IMR-90 (cell line): ENCODE measurements around the gene DOCK4.

Source experiments
- BHLHE40 ChIP-seq: fragments of 150-350 bp; IDR thresholded peaks from 2 replicates; pipeline ENCODE4 v1.6.1; 2016; ENCODE audit warnings: mild to moderate bottlenecking, low read depth, low read length
- CEBPB ChIP-seq: IDR thresholded peaks from 2 replicates; pipeline ENCODE4 v1.6.1; 2012; ENCODE audit warnings: low read depth, low read length, improper control_type of control experiment
- CTCF ChIP-seq: conservative IDR thresholded peaks from 2 replicates; pipeline ENCODE4 v1.5.1; 2012; ENCODE audit warnings: mild to moderate bottlenecking, low read depth, low read length, improper control_type of control experiment
- ELK1 ChIP-seq: fragments of 150-350 bp; IDR thresholded peaks from 2 replicates; pipeline ENCODE4 v1.6.1; 2016; ENCODE audit warnings: low read depth, mild to moderate bottlenecking, low read length, moderate library complexity, borderline replicate concordance
- MAFK ChIP-seq: IDR thresholded peaks from 2 replicates; pipeline ENCODE4 v1.6.1; 2012; ENCODE audit warnings: low read depth, low read length, improper control_type of control experiment
- MXI1 ChIP-seq: IDR thresholded peaks from 2 replicates; pipeline ENCODE4 v1.6.1; 2012; ENCODE audit warnings: low read depth, mild to moderate bottlenecking, low read length, moderate library complexity, borderline replicate concordance
- POLR2A ChIP-seq: IDR thresholded peaks from 2 replicates; pipeline ENCODE4 v1.6.1; 2012; ENCODE audit warnings: mild to moderate bottlenecking, low read depth, low read length
- USF2 ChIP-seq: fragments of 150-350 bp; IDR thresholded peaks from 2 replicates; pipeline ENCODE4 v1.6.1; 2017; ENCODE audit warnings: mild to moderate bottlenecking, antibody characterized with exemption, low read length, low read depth

GRCh38 chr7:111829221-111829620 is 377.0 kb downstream of the DOCK4 start:
- TF ChIP-seq CTCF (no peak), MAFK (no peak), POLR2A (no peak), ELK1 (no peak), CEBPB (no peak), USF2 (no peak), MXI1 (no peak), BHLHE40 (no peak)
